ENCODE measurements around the gene PRCD.
"Not testable (repeated sequence)": the region's sequence is repeated elsewhere in the genome, so short reads cannot be mapped to it uniquely, and the experiment has no call there.

The PRCD gene

GRCh38 chr17:76504117-76504516 lies 35.7 kb upstream of the PRCD start:
- DNase-seq (ENCODE audit: low read depth), result no peak

- DNase-seq (ENCODE audit: low read depth), result peak; percentile 84
These were observed 33.2 kb upstream of the PRCD start for GRCh38 chr17:76506408-76507345.

GRCh38 chr17:76508472-76509063 lies 31.3 kb upstream of the PRCD start:
- not testable (repeated sequence) for DNase-seq (ENCODE audit: low read depth)

- DNase-seq (ENCODE audit: low read depth), result no peak
These were observed 29.0 kb upstream of the PRCD start for GRCh38 chr17:76510831-76511244.

GRCh38 chr17:76511668-76512365 lies 28.0 kb upstream of the PRCD start:
- DNase-seq (ENCODE audit: low read depth), result no peak

- no peak for DNase-seq (ENCODE audit: low read depth)
These were observed 27.2 kb upstream of the PRCD start for GRCh38 chr17:76512366-76513305.

- no peak for DNase-seq (ENCODE audit: low read depth)
These were observed 26.5 kb upstream of the PRCD start for GRCh38 chr17:76513306-76513692.

- not testable (repeated sequence) for DNase-seq (ENCODE audit: low read depth)
These were observed 25.5 kb upstream of the PRCD start for GRCh38 chr17:76514355-76514754.

- peak; percentile 63 for DNase-seq (ENCODE audit: low read depth)
These were observed 24.4 kb upstream of the PRCD start for GRCh38 chr17:76515274-76515949.

- no peak for DNase-seq (ENCODE audit: low read depth)
These were observed 22.2 kb upstream of the PRCD start for GRCh38 chr17:76517638-76518038.

GRCh38 chr17:76519048-76519966 lies 20.5 kb upstream of the PRCD start:
- no peak for DNase-seq (ENCODE audit: low read depth)

- no peak for DNase-seq (ENCODE audit: low read depth)
These were observed 18.6 kb upstream of the PRCD start for GRCh38 chr17:76521262-76521661.

- DNase-seq (ENCODE audit: low read depth), result not testable (repeated sequence)
These were observed 18.2 kb upstream of the PRCD start for GRCh38 chr17:76521683-76522082.

- DNase-seq (ENCODE audit: low read depth), result peak; percentile 74
These were observed 16.5 kb upstream of the PRCD start for GRCh38 chr17:76523084-76524037.

- no peak for DNase-seq (ENCODE audit: low read depth)
These were observed 15.0 kb upstream of the PRCD start for GRCh38 chr17:76524598-76525512.

- not testable (repeated sequence) for DNase-seq (ENCODE audit: low read depth)
These were observed 14.4 kb upstream of the PRCD start for GRCh38 chr17:76525513-76525833.

- not testable (repeated sequence) for DNase-seq (ENCODE audit: low read depth)
These were observed 12.8 kb upstream of the PRCD start for GRCh38 chr17:76527016-76527415.

All from activated T-cell treated with anti-CD3 and anti-CD28 coated beads for 1 hour (primary cell).